Skeletal muscle cell (primary cell): ENCODE measurements around the gene KATNIP.
A peak's percentile ranks its signal among the peaks of the same experiment; 100 is the strongest.
"Not testable (repeated sequence)": the region's sequence is repeated elsewhere in the genome, so short reads cannot be mapped to it uniquely, and the experiment has no call there.

Source experiments
- DNase-seq: peaks from one replicate; pipeline ENCODE4 v3.0.0-alpha.2; 2010; ENCODE audit warnings: low read depth
- H3K4me3 ChIP-seq: 2 replicates; pipeline ENCODE4 v1.5.1; 2011; ENCODE audit warnings: low read depth, mild to moderate bottlenecking, control low read depth, low read length, moderate library complexity

Gene KATNIP

GRCh38 chr16:27531826-27532800 lies 17.8 kb upstream of the KATNIP start:
- H3K4me3 ChIP-seq, result no peak overlapping the region
- no peak for DNase-seq

DNA sequence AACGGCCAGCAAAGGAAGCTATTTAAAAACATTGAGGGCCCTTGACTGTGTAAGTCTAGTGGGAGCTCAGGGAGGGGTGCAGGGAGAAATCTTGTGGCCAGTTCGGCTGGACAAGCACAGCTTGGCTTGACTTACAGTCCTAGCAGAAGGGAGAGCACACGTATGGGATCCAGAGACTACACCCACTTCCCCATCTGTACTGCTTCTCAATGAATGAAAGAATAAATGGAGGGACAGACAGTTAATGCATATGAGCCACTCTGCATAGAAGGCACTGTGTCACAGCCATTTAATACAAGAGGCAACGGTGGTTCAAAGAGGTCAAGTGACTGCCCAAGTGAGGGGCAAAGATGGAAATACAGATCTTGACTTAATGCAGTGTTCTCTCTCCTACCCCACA lies 15.7 kb upstream of the KATNIP start:
- no peak overlapping the region for H3K4me3 ChIP-seq
- DNase-seq, result no peak

GRCh38 chr16:27538528-27538927 lies 11.4 kb upstream of the KATNIP start:
- DNase-seq, result no peak
- no peak overlapping the region for H3K4me3 ChIP-seq

DNA sequence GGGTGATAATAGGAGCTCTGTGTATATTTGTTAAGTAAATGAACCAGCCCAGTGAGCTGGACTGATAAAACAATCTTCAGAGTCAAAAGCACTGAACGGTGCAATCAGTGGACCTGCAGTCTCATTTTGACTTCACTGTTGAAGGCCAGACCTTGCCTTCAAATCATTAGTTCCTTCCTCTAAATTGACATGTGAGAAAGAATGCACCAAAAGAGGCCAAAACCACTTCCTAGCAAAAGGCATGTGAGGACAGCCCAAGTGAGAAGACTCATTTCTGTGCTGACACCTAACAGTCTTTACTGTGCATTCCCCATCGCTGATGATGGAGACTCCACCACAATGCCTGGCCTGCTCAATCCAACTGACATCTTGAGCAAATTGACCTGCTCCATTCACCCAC lies 10.8 kb upstream of the KATNIP start:
- no peak for DNase-seq
- H3K4me3 ChIP-seq, result no peak overlapping the region

DNA sequence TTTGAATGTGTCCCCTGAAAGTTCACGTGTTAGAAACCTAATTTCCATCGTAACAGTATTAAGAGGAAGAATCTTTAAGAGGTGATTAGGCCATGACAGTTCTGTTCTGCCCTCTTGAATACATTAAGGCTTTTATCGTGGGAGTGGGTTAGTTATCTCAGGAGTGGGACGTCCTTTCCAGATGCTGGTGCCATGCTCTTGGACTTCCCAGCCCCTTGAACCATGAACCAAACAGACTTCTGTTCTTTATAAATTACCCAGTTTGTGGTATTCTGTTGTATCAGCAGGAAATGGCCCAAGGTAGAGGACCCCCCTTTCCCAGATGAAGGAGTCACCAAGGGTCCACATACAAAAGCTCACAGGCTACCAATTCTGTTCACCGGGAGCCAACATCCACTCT lies 10.3 kb upstream of the KATNIP start:
- no peak for DNase-seq
- H3K4me3 ChIP-seq, result no peak overlapping the region

- H3K4me3 ChIP-seq, result no peak overlapping the region
- DNase-seq, result no peak
Measured at GRCh38 chr16:27543801-27544200, 6.1 kb upstream of the KATNIP start.

GRCh38 chr16:27544671-27545070 lies 5.3 kb upstream of the KATNIP start:
- no peak for DNase-seq
- H3K4me3 ChIP-seq, result no peak overlapping the region

DNA sequence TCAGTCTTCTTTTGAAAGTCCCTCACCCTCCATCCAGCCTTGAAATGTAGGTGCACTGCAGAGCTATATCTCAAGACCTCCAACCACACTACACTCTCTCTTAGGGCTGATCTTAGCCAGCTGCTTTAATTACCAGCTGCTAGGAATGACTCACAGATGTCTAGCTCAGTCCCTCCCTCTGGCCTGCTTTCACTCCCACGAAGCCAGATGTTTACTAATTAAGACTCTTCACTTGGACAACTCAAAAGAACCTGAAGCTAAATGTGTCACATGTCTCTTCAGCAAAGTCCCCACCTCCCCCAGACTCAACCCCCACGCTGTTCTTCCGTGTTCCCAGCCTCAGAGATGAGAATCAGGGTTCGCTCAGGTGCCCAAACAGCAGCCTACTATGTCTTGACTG lies 2.8 kb upstream of the KATNIP start:
- H3K4me3 ChIP-seq, result no peak overlapping the region
- peak; percentile 25 for DNase-seq

- DNase-seq, result no peak
- H3K4me3 ChIP-seq, result no peak overlapping the region
Measured at GRCh38 chr16:27547851-27548250, 2.1 kb upstream of the KATNIP start.

GRCh38 chr16:27549464-27549745 lies 539 bp upstream of the KATNIP start:
- DNase-seq, result no peak
- H3K4me3 ChIP-seq, result peak overlapping the region; percentile 99

GRCh38 chr16:27550582-27550920 lies 607 bp downstream of the KATNIP start:
- no peak for DNase-seq
- H3K4me3 ChIP-seq, result peak overlapping the region; percentile 99

DNA sequence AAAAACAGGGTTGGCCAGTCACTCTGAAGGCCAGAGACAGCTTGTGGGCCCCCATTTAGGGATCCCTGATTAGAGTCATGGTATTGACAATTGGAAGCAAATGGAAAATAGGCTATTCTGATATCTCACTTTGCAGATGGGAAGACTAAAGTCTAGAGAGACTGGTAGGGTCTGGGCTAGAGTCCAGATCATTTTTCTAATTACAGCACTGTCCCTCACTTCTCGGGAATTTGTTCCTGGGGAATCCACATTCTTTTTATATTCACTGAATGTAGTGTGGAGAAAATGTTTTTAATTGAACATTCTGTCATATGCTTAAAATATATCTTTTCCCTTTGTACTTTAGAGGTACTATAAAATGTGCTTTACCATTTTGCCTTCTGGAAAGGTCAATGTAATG lies 1.1 kb downstream of the KATNIP start:
- H3K4me3 ChIP-seq, result peak overlapping the region; percentile 99
- no peak for DNase-seq

- DNase-seq, result no peak
Measured at GRCh38 chr16:27556471-27556870, 6.5 kb downstream of the KATNIP start.

DNA sequence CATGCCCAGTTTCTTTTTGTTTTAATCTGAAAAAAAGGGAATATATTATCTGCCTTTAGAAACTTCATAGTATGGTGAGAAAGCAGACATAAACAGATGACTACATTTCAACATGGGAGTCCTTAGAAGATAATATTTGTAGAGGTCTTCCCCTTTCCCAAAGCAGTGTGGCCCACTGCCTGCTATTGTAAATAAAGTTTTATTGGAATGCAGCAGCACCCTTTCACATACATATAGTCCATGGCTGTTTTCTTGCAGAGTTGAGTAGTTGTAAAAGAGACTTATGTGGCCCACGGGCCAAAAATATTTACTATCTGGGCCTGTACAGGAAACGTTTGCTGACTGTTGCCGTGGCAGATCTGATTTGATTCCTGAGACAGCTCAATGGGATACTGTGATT lies 8.5 kb downstream of the KATNIP start:
- no peak for DNase-seq
- no peak overlapping the region for H3K4me3 ChIP-seq

More at GRCh38 chr16:27556471-27556870, 6.5 kb downstream of the KATNIP start:
- H3K4me3 ChIP-seq, result no peak overlapping the region

GRCh38 chr16:27558932-27559331 lies 9.0 kb downstream of the KATNIP start:
- H3K4me3 ChIP-seq, result no peak overlapping the region

DNA sequence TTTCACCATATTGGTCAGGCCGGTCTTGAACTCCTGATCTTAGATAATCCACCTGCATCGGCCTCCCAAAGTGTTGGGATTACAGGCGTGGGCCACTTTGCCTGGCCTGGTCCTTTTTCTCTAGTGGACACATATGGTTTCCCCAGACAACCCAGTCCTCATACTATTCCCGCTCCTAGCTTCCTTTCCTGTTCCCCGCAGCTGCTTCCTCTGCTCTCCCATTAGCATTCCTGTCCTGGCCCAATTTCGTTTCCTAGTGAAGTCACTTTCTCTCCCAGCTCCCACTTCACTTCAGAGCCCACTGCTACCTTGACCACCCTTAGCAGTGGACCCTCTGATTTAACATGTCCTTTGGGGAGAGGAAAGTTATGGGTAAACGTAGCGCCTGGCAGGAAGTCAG lies 11.3 kb downstream of the KATNIP start:
- no peak overlapping the region for H3K4me3 ChIP-seq
- DNase-seq, result no peak

More at GRCh38 chr16:27558932-27559331, 9.0 kb downstream of the KATNIP start:
- DNase-seq, result no peak

GRCh38 chr16:27564224-27564623 lies 14.3 kb downstream of the KATNIP start:
- no peak overlapping the region for H3K4me3 ChIP-seq
- no peak for DNase-seq

DNA sequence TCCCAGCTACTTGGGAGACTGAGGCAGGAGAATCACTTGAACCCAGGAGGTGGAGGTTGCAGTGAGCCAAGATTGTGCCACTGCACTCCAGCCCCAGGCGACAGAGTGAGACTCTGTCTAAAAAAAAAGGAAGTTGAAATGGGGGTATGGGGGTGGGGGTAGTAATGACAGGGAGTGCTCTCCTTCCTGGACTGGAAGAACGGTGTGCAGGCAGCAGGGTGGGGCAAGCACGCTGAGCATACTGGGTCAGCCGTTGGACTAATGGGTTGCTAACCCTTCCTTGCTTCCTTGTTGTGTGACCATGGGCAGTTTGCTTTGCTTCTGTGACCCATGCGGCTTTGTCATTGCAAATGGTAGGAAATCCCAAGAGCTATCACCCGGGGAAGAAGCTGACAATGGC lies 16.5 kb downstream of the KATNIP start:
- no peak for DNase-seq
- no peak overlapping the region for H3K4me3 ChIP-seq

GRCh38 chr16:27568077-27568476 lies 18.1 kb downstream of the KATNIP start:
- no peak overlapping the region for H3K4me3 ChIP-seq
- no peak for DNase-seq

- DNase-seq, H3K4me3 ChIP-seq: not testable (repeated sequence)
Measured at GRCh38 chr16:27570986-27571385, 21.0 kb downstream of the KATNIP start.
